Hematopoietic multipotent progenitor cell (in vitro differentiated cells): ENCODE measurements around the gene CELA3A. TPM values are rescaled to one million over a fixed set of nuclear protein-coding genes. Genes with fewer than 3 reads are reported as not detected.
"Not testable (repeated sequence)": the region's sequence is repeated elsewhere in the genome, so short reads cannot be mapped to it uniquely, and the experiment has no call there.

Experiments used
- DNase-seq, 3 donors: peaks; one replicate each; pipeline ENCODE4 v3.0.0-alpha.2; 2011 to 2015; ENCODE audit warnings: low read depth in 2 of 3, low spot score in 2 of 3
- total RNA-seq: library from RNA; depleted of rRNA; stranded (reverse); fragments of >200 nt; gene quantifications from one replicate; pipeline ENCODE4 v1.2.3, GENCODE V29; 2012

The CELA3A gene
- total RNA-seq, 1 donor, result not detected

DNA sequence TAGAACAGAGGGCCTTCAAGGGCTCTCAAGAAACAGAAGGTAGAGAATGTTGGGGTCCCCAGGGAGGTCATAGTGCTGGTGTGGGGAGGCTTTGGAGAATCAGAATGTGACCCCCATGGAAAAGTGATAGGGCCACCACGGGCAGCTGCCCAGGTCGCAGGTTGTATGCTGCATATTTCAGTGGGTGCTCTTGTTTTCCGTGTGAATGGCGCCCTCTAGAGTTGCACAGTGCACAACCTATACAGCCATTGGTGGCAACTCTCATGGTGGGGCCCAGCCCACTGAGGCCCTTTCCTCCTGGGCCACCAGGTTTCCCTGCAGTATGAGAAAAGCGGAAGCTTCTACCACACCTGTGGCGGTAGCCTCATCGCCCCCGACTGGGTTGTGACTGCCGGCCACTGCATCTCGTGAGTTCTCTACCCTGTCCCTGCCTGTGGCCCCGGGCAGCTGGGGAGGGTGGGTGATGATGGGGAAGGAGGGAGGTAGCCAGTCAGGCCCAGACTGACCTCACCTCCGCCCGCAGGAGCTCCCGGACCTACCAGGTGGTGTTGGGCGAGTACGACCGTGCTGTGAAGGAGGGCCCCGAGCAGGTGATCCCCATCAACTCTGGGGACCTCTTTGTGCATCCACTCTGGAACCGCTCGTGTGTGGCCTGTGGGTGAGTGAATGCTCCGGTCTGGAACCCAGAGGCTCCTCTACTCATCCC is 20.8 kb upstream of the CELA3A start:
- not testable (repeated sequence) for DNase-seq

DNA sequence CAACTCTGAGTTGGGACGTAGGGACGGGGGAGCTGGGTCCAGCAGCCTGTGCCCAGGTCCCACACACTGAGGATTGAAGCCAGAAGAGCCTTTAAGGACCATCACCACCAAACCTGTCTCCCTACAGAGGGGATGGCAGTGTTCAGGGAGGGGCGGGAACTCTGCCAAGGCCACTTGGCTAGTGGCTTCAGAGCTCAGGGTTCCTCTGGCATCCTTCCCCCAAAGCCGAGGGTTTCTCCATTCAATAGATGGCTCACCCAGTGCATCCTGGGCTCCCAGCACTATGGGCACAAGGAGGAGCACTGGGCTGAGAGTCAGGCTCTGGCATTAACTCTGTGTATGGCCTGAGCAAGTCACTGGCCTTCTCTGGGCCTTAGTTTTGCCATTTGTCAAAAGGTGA is 20.2 kb upstream of the CELA3A start:
- DNase-seq, result not testable (repeated sequence)

DNA sequence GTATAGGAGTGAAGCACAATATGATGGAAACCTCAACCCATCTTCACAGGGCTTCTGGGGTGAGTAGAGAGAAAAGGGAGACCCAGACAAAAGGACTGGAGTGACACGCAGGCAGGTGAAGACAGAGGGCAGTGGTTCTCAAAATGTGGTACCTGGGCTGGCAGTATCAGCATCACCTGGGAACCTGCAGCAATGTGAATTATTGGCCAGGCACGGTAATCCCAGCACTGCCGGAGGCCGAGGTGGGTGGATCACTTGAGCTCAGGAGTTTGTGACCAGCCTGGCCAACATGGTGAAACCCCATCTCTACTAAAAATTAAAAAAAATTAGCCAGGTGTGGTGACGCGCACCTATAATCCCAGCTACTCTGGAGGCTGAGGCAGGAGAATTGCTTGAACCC is 19.3 kb upstream of the CELA3A start:
- DNase-seq, result not testable (repeated sequence)

DNA sequence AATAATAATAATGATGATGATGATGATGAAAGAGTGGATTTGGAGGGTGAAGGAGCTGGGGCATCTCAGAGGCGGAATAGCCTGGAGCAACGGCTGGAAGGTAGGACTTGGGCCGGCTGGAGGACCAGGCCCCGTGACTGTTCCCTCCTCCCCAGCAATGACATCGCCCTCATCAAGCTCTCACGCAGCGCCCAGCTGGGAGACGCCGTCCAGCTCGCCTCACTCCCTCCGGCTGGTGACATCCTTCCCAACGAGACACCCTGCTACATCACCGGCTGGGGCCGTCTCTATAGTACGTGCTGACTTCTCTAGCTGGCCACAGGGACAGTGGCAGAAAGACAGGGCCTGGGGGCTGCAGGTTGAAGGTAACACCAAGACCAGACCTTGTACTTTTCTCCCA is 17.9 kb upstream of the CELA3A start:
- not testable (repeated sequence) for DNase-seq

DNA sequence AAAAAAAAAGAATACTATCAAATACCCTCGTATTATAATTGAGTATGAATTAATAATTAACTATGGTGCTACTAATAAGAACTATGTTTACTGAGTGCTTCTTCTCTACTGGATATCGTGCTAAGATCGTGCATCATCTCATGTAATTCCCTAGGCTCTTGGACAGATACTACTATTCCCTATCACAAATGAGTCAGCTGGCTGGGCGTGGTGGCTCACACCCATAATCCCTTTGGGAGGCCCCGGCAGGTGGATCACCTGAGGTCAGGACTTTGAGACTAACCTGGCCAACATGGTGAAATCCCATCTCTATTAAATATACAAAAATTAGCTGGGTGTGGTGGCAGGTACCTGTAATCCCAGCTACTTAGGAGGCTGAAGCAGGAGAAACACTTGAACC is 15.6 kb upstream of the CELA3A start:
- not testable (repeated sequence) for DNase-seq

DNA sequence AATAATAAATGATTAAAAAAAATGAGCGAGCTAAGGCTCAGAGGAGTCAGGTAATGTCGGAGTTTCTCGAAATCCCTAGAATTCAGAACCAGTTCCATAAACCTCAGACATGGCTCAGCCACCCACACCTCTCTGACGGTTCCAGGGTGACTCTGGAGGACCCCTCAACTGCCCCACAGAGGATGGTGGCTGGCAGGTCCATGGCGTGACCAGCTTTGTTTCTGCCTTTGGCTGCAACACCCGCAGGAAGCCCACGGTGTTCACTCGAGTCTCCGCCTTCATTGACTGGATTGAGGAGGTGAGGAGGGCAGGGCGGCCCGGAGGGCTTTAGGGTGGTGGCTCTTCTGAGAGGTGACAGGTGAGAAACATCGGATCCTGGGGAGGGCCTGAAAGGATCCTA is 15.1 kb upstream of the CELA3A start:
- not testable (repeated sequence) for DNase-seq

DNA sequence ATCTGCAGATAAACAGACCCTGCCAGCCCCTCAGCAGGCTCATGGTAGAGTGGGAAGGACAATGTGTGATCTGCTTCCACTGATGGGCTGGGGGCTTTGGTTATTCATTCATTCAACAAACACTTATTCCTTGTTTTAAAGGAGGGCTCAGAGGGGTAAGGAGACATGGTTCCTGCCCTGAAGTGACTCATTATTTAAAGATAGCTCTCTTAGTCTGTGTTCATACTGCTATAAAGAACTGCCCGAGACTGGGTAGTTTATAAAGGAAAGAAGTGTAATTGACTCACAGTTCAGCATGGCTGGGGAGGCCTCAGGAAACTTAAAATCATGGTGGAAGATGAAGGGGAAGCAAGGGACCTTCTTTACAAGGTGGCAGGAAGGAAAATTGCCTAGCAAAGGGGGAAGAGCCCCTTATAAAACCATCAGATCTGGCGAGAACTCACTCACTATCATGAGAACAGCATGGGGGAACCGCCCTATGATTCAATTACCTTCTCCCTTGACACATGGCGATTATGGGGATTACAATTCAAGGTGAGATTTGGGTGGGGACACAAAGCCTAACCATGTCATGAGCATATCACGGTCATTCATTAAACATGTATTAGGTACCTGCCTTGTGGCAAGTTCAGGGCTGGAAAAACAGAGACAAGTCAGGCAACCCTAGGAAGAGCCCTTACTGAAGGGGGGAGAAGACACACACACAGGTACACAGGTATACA is 11.6 kb upstream of the CELA3A start:
- DNase-seq, result not testable (repeated sequence)

DNA sequence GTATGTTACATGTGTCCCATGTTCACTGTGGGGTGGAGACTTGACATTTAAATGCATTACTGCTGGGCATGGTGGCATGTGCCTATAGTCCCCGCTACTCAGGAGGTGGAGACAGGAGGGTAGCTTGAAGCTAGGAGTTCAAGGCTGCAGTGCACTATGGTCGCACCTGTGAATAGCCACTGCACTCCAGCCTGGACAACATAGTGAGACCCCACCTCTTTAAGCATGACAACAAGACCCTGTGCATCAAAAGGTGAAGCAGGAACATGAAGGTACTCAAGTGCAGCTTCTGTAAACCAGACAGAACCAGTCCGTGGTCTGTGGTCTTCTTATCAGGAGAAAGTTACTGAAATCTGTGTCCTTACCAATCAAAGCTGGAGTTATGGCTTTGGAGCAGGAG is 9.3 kb upstream of the CELA3A start:
- DNase-seq, result not testable (repeated sequence)

DNA sequence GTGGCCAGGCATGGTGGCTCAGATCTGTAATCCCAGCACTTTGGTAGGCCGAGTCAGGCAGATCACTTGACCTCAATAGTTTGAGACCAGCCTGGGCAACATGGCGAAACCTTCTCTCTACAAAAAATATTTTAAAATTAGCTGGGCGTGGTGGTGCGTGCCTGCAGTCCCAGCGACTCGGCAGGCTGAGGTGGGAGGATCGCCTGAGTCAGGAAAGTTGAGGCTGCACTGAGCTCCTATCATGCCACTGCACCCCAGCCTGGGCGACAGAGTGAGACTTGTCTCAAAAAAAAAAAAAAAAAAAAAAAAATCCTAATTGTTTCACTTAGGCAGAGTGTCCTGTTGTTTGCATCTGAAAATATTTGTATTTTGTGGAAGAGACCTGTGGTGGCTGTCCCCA is 6.7 kb upstream of the CELA3A start:
- DNase-seq, result not testable (repeated sequence)

DNA sequence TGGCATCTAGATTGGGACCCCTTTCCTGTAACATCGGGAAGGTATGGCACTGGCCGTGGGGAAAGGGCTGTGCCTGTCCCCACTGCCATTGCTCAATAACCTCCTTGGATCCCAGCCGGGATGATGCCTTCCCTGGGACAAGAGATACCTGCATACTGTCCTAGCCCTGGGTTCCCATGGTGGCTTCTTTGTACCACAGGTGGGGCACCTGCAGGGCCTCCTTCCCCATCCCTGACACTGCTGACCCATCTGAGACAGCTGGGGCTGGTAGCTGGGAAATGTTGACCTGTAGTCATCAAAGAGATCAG is 4.8 kb upstream of the CELA3A start:
- not testable (repeated sequence) for DNase-seq

DNA sequence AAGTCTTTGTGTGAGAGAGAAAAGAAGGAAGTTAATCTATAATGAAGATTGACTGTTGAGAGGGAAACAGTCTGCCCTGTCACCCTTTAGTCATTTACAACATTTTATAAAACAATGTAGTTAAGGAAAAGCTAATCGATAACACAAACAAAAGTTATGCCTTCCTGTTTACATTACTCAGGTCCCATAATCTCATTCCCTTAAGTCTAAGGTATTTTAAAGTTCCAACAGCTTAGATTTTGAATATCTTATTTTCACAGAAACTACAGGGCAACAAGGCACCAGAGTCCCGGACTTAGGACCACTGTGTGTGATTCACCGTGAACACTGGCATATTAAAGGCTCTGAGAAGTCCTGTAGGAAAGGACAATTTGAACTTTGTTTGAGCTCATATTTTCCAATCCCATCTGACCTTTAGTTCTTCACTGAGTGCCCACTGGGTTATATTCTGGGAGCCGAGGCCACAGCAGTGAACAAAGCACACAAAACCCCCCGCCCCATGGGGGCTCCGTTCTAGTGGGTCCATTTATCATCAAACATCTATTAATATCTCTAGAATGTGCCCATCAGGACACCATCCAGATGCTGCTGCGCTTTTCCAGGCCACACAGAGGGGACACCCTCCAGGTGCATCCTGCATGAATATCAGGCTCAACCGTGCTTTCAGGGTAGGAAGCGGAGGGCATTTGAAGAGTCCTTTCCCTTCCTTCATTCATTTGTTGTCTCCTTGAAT is 3.4 kb upstream of the CELA3A start:
- peak in 1 of 3 donors; percentile 21 for DNase-seq

DNA sequence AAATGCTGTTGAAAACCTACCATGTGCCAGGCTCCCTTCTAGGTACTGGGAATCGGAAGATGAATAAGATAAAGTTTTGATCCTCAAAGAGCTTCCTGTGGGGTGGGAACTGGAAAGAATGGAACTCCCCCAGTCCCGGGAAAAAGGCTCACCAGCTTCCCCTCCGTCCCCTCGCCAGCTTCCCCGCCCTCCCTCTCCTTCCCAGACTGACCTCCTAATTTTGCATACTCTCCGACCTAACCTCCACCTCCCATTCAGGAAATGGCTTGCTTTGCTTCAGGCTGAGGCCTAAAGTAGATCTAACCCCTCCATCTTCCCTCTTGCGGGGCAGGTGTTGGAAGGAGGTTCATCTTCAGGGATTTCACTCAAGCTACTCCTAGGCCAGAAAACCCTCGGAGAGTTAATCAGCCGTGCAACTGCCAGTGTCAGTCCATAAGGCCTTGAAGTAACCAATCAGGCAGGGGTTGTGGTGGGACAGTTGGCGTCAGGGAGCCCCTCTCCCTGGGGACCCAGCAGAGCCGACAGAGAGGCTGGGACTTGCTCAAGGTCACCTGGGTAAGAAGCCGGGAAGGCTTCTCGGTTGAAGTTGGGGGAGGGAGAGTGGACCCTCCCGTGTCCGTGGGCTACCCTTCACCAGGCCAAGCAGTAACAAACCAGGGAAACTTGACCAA is 2.7 kb upstream of the CELA3A start:
- DNase-seq, result not testable (repeated sequence)

DNA sequence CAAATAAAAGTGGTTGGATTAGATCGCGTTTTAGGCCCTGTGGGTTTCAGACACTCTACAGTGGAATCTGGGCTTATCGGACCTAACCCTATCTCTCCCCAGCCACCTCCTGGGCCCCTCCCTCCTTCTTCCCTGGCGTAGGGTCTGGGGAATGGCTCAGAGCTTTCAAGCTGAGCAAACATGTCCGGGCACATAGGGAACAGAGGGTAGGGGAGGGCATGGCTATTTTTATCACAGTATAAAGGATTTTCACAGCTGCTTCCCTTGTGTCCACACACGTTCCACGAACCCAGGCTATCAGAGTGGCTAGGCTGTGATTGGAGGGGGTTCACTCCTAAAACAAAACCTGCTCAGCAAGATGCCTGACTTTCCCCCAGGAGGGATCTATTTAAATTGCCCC is 1.8 kb upstream of the CELA3A start:
- not testable (repeated sequence) for DNase-seq

DNA sequence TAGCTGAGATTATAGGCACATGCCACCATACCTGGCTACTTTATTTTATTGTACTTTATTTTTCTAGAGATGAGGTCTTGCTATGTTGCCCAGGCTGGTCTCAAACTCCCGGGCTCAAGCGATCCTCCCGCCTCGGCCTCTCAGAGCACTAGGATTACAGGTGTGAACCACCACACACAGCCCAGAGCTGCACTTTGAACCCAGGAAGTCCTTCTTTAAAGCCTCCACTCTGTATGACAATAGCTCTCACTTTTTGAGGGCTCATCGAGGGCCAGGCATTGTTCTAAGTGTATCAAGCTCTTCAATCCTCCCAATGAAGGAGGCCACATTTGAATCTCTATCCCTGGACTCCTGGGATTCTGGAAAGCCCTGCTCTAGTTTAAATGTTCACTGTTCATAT is 1.0 kb downstream of the CELA3A start:
- not testable (repeated sequence) for DNase-seq

DNA sequence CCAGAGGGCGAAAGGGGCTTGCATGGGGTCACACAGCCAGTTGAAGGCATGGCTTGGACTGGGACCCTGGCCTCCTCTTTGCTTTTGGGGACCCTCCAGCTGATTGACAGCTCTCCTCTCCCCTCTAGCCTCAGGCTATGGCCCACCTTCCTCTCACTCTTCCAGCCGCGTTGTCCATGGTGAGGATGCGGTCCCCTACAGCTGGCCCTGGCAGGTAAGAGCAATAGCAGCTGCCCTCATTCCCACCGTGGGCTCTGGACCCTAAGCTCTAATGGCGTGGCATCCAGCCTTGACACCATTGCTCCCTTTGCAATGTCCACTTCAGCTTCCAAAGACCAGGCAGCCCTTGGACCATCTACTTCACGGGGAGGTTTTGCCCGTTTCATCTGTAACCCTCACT is 1.4 kb downstream of the CELA3A start:
- not testable (repeated sequence) for DNase-seq

DNA sequence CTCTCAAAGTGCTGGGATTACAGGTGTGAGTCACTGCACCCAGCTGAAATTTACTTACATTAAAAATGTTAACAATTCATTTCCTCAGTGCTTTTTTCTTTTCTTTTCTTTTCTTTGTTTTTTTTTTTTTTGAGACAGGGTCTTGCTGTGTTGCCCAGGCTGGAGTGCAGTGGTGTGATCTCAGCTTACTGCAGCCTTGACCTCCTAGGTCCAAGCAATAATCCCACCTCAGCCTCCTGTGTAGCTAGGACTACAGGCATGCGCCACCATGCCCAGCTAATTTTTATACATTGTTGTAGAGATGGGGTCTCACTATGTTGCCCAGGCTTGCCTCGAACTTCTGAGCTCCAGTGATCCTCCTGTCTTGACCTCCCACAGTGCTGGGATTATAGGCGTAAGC is 2.5 kb downstream of the CELA3A start:
- DNase-seq, result not testable (repeated sequence)

DNA sequence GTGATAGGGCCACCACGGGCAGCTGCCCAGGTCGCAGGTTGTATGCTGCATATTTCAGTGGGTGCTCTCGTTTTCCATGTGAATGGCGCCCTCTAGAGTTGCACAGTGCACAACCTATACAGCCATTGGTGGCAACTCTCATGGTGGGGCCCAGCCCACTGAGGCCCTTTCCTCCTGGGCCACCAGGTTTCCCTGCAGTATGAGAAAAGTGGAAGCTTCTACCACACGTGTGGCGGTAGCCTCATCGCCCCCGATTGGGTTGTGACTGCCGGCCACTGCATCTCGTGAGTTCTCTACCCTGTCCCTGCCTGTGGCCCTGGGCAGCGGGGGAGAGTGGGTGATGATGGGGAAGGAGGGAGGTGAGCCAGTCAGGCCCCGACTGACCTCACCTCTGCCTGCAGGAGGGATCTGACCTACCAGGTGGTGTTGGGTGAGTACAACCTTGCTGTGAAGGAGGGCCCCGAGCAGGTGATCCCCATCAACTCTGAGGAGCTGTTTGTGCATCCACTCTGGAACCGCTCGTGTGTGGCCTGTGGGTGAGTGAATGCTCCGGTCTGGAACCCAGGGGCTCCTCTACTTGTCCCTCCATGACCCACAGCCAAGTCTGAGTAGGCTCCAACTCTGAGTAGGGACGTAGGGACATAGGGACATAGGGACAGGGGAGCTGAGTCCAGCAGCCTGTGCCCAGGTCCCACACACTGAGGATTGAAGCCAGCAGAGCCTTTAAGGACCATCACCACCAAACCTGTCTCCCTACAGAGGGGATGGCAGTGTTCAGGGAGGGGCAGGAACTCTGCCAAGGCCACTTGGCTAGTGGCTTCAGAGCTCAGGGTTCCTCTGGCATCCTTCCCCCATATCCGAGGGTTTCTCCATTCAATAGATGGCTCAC is 4.0 kb downstream of the CELA3A start:
- DNase-seq, result peak in 2 of 3 donors; percentile 47 to 51

DNA sequence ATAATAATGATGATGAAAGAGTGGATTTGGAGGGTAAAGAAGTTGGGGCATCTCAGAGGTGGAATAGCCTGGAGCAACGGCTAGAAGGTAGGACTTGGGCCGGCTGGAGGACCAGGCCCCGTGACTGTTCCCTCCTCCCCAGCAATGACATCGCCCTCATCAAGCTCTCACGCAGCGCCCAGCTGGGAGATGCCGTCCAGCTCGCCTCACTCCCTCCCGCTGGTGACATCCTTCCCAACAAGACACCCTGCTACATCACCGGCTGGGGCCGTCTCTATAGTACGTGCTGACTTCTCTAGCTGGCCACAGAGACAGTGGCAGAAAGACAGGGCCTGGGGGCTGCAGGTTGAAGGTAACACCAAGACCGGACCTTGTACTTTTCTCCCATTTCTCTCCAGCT is 5.3 kb downstream of the CELA3A start:
- DNase-seq, result not testable (repeated sequence)

DNA sequence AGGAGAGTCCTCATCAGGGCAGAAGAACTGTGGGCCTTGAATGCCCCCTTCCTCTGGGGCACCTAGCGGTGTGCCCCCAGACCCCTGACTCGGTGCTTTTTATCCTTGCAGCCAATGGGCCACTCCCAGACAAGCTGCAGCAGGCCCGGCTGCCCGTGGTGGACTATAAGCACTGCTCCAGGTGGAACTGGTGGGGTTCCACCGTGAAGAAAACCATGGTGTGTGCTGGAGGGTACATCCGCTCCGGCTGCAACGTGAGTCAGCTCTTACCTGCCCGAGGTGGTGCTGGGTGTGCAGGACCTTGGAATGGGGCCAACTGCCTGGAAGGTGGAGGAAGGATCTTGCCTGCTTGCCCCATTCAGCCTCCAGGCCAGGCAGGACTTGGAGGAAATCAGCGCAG is 5.8 kb downstream of the CELA3A start:
- DNase-seq, result not testable (repeated sequence)

DNA sequence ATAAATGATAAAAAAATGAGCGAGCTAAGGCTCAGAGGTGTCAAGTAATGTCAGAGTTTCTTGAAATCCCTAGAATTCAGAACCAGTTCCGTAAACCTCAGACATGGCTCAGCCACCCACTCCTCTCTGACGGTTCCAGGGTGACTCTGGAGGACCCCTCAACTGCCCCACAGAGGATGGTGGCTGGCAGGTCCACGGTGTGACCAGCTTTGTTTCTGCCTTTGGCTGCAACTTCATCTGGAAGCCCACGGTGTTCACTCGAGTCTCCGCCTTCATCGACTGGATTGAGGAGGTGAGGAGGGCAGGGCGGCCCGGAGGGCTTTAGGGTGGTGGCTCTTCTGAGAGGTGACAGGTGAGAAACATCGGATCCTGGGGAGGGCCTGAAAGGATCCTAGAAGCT is 8.1 kb downstream of the CELA3A start:
- not testable (repeated sequence) for DNase-seq
